SK-N-SH treated with all-trans-retinoic acid at 6 μM for 48 hours (cell line): ENCODE results near the gene ZNF19.

Experiments used
- ARNTL ChIP-seq: fragments of 450-650 bp; formaldehyde crosslinking; IDR thresholded peaks from 2 replicates; pipeline ENCODE4 v1.5.0; 2020; ENCODE audit warnings: low read depth, mild to moderate bottlenecking, moderate library complexity, borderline replicate concordance
- CREB5 ChIP-seq: fragments of 250-450 bp; sonication (Bioruptor Pico); IDR thresholded peaks from 2 replicates; pipeline ENCODE4 v1.5.1; 2020; ENCODE audit warnings: low read depth, mild to moderate bottlenecking, moderate library complexity
- GLIS3 ChIP-seq: fragments of 250-450 bp; sonication (Bioruptor Pico); IDR thresholded peaks from 2 replicates; pipeline ENCODE4 v1.5.0; 2020; ENCODE audit warnings: mild to moderate bottlenecking, moderate library complexity
- ZNF565 ChIP-seq: fragments of 450-650 bp; formaldehyde crosslinking; conservative IDR thresholded peaks from 2 replicates; pipeline ENCODE4 v1.5.0; 2020; ENCODE audit warnings: low read depth, mild to moderate bottlenecking, moderate library complexity
- ZNF8 ChIP-seq: fragments of 450-650 bp; formaldehyde crosslinking; IDR thresholded peaks from 2 replicates; pipeline ENCODE4 v1.5.0; 2020; ENCODE audit warnings: mild to moderate bottlenecking, moderate library complexity

DNA sequence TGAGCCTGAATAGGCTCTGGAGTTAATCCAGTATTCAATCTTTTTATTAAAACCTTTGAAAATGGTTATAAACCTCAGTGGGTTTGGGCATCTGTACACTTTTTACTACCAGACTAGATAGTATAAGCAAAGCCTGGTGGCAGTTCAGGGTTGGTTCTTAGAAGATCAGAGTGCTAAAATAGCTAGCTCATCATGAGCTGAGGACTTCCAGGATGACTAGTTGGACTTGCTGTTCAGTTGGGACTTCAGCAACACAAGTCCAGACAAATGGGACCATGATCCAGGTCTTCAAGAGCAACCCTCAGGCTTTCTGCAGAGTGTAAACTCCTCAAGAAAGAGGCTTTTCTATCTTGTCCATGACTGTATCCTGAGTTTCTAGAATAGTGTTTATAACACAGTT is 1.2 kb upstream of the ZNF19 start:
- TF ChIP-seq ZNF8 (CRISPR knock-in tag) (no peak), GLIS3 (CRISPR knock-in tag) (no peak), CREB5 (no peak), ARNTL (CRISPR knock-in tag) (no peak), ZNF565 (no peak)
